Posterior vena cava (tissue), 2 donors: ENCODE data around the gene HS6ST3. TPM values are rescaled to one million over a fixed set of nuclear protein-coding genes. Genes with fewer than 3 reads are reported as not detected.

Experiments used
- microRNA-seq, 2 donors: library from miRNA; unstranded; fragments of <30 nt; microRNA quantifications; one replicate each; pipeline ENCODE4 v1.2.0, GENCODE V29; 2020 to 2021; ENCODE audit warnings: borderline microRNAs expressed in 2 of 2
- total RNA-seq, 2 donors: library from RNA; stranded (reverse); fragmentation: NEBNext Ultra II Directional; extraction: Animal tissue kit (Norgen Biotek cat#: 25700); gene quantifications; one replicate each; pipeline ENCODE4 v1.2.1, GENCODE V29; 2021
- donor health status: DM: yes; HTN: yes; CAD: no.
- donor health status: DM: yes; HTN: yes; CAD: no.

HS6ST3 gene
- total RNA-seq, 2 donors from 2014 or later = 2.6 to 5.0 TPM

Small RNA genes lying within 50 kb of the gene (microRNA-seq; reads per million reads assigned to microRNA genes)
- gene MIR4501 = 0 to 0.26 reads per million in 2 donors

Other genes with a start within 250 kb of the HS6ST3 start
- 10 to 100 TPM; 53.9 to 59.1 TPM for gene UGGT2, start 36.7 kb upstream of the HS6ST3 start, total RNA-seq